DMS79 treated with DMSO at 0.1 percent for 48 hours (cell line): ENCODE data around the gene TFAP2E.

Source experiments
- DNase-seq: peaks from one replicate; lab custom pipeline; 2025; lab: John Stamatoyannopoulos, UW

TFAP2E gene

DNA sequence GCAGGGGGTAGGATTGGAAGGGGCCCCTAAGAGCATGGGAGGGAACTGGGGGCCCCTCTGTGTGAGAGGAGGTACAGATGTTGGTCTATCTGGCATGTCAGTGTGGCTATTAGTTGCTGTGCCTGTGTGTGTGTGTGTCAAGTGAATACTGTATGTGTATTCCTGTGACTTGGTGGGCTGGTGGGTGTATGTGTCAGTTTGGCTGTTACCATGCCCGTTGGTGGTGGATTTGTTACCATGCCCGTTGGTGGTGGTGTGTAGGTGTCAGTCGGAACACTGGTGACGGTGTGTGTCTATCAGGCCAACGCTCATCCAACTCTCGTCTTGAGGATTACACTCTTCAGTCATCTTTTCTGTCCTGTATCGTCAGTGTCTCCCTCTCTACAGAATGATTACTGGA is 22.6 kb downstream of the TFAP2E start:
- no peak for DNase-seq

DNA sequence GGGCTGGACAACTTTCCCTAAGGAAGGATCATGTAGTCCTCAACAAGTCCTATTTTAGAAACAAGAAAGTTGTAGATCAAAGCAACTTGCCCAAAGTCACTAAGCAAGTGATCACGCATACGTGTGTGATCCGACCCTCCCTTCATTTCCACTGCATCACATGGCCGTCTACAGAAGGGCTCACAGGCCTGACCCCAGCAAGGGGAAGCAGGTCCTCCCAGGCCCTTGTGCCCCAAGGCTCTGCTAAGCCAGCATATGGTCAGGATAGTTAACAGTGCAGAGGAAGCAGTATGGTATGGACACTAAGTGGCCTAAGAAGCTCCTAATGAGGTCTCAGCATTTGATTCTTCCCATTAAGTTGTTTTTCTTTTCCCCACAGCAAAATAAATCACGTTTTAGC is 24.8 kb downstream of the TFAP2E start:
- DNase-seq: no peak

DNA sequence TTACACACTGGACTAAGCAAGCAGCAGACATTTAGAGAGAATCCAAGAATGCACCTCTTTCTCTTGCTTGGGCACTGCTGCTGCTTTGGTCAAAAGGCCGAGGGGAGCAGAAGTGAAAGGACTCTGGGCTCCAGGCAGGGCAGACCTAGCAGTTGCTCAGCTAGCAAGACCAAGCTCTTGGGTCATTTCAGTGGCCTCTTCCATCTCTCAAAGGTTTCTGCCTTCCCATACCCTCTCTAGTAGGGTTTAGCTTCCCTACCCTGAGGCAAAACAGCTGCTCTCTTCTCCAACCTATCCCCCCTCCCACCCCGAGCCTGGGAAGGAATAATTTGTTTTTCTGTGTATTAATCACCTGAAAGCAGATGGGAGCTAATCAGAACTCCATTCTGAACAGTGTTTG is 25.8 kb downstream of the TFAP2E start:
- DNase-seq: no peak

DNA sequence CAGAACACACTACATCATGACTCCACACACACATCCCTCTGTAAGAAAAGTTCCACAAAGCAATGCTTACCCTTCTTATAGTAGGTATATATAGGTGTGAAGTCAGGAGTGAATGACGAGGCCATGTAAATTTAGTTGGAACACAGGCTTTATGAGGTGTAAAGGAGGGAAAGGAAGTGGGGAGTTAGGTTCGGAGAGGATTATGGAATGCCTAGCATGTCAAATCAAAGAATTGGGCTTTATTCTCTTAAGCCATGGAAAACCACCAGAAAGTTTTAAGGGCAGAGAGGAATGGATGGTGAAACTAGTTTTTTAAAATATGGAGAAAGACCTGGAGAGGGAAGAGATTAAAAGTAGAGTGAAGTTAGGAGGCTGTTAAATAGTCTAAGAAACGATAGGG is 26.3 kb downstream of the TFAP2E start:
- DNase-seq: no peak

DNA sequence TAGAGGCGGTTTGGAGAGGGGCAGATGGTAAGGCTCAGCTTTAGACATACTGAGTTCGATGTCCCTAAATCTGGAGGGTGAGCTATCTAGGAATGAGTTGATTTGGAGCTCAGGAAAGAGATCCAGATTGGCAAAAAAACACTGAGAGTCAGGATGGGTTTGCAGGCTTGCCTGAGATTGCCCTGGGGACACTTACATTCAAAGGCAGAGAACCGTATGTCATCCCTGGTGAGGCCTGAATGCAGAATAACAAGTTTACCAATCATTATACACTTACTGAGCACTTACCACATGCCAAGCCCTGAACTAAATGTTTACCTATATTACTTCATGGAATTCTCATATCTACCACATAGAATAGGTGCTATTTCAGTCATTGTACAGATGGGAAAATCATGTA is 27.5 kb downstream of the TFAP2E start:
- DNase-seq: no peak

DNA sequence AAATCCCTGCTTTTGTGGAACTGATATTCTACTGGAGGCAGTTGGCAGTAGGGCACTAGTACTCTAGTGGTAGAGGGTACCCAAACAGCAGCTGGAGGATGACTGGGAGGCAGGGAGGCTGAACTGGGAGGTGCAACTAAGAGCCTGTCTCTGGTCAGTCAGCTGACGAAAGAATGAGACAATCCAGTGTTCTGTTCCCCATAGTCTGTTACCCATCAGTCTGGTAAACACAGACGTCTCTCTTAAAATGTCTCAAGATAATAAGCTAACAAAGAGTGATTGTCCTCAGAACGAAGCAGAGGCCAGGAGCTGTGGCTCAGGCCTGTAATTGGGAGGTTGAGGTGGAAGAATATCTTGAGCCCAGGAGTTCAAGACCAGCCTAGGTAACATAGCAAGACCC is 30.4 kb downstream of the TFAP2E start:
- no peak for DNase-seq

DNA sequence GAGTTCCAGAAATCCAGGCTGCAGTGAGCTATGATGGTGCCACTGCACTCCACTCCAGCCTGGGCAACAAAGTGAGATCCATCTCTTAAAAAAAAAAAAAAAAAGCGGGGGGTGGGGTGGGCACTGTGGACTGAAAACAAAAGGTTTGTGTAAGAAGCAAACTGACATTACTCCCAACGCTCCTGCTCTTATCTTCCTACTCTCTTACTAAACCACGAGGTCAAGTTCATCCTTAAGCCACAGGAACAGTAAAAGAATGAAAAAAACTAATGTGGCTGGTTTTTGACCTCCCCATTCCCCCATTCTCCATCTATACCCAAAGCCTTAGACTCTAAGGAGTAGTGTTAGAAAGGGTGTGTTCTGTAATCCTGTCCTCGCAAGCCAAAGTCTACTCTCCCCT is 30.8 kb downstream of the TFAP2E start:
- no peak for DNase-seq

DNA sequence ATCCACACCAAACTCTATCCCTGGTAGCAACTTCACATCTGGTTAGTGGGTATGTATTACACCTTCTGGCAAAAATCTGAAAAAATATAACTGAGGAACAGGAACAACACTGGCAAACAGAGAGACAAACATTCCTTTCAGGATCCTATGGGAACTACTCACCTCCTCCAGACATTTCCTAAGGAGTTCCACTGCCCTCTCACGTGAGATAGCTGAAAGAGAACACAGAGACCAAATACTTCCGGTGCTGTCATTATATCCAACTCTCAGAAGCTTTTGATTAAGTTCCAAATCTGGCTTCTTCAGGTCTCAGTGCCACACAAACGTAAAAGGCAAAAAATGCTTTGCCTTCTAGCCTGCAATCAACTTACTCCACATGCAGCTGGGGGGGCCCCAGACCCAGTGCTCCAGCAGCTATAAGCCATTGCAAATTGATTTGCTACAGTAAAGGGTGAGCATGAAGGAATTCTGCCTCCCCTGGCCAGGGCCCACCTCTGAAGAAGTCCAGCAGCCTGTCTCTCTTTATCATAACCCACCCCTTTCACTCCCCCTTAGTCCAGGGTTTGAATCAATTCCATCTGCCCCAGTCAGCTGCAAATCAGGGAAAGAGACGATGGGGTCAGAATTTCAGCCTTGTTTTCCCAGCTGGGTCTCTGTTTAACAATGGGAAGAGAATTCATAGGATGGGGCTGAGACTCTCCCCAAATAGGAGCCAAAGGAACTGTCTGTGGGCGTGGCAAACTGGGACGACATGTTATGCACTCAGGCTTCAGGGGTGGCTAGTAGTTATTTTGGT is 32.2 kb downstream of the TFAP2E start:
- no peak for DNase-seq

DNA sequence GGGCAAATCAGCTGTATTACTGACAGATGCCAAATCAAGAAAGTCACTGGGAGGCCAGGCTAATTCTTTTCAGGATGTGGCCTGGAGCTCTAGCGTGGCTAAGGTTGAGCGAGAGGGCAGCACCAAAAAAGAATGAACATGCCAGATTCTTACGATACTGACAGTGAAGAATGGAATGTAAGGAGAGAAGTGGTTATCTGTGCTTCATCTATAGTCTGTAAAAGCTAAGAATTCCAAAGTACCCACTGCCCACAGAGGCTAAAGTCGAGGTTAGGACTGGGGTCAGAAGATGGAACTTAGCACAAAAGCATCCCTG is 32.7 kb downstream of the TFAP2E start:
- DNase-seq: no peak

DNA sequence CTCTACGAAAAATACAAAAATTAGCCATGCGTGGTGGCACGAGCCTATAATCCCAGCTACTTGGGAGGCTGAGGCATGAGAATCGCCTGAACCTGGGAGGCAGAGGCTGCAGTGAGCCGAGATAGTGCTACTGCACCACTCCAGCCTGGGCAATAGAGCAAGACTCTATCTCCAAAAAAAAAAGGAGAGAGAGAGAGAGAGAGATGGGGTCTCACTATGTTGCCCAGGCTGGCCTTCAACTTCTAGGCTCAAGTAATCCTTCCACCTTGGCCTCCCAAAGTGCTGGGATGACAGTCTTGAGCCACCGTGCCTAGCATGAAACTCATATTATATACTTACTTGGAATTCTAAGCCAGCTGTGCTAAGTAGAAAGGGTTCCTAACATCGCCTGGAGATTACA is 38.5 kb downstream of the TFAP2E start:
- no peak for DNase-seq

DNA sequence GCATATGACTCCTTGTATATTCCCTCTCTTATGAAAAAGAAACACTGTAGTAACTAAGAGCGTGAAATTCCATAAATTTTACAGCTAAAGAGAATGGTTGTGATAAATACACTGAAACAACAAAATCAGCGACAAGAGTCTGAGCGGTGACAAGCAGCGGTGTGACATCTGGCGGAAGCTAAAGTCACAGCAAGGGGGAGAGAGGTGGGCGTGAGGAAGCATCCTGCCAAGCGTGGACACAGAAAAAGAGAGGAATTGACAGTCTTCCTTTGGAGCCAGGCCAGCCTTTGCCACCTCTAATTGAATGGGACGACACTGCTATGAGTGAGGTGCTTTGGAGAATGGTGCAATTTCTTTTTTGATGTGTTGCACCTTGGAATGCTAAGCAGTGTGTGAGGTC is 42.3 kb downstream of the TFAP2E start:
- DNase-seq: no peak

DNA sequence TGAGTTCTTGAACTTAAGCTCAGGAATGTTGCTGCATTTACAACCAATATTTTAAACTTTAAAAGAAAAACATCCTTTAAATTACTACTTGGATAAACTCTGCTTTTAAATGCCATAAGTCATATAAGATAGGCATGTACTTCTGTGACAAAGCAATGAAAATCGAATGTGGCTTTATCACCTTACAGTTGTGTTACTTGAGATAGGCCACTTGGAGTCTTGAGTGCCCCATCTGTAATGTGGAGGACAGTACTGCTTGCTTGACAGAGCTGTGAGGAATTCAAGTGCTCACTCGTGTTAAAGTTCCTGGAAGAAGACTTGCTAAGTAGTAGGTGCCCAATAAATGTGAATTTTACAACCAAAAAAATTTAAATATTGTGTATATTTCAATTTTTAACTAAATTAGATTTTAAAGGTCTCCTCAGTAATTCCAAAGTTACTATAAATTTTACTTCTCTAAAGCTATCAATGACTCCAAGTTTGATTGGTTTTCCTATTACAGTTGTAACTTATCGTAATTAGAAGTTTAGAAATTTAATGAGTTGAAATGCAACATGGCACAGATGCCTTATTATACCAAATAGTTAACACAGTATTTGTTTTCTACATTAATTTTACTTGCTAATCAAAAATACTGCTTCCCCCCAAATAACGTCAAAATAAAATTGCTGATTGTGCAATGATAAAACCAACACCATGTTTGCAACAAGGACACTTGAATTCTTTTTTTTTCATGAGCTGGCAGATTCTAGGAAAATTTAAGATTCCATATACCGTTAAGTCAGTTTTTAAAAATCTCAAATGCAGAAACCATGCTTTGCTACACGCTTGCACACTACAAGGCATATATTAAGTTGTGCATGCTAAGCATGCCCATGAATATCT is 46.4 kb downstream of the TFAP2E start:
- no peak for DNase-seq

DNA sequence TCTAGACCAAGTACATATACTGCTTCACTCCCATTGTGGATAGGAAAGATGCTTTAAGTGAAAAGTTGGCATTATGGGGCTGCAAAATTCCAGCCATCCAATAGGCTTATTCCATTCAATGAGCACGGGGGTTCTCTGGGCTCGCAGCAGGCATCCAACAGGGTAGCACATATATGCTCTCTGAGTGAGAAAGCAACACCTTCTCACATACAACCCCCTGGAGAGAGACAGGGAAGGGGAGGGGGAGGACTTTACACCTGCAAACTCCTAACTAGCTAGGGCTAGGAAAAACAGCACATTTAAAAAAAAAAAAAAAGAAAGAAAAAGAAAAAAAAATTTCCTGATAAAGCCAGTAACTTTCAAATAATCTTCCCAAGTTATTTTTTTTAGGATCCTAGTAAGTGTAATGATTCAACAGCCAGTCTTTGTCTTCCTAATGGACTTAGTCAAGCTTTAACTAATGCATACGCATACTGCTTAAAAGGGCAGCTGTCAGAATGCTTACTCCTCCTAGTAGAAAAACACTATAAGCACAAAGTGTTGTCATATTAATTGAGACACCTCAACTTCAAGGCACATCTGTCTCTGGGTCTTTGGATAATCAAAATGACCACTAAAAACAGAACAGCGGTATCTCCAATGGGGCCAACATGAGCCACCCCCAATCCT is 49.5 kb downstream of the TFAP2E start:
- DNase-seq: no peak

DNA sequence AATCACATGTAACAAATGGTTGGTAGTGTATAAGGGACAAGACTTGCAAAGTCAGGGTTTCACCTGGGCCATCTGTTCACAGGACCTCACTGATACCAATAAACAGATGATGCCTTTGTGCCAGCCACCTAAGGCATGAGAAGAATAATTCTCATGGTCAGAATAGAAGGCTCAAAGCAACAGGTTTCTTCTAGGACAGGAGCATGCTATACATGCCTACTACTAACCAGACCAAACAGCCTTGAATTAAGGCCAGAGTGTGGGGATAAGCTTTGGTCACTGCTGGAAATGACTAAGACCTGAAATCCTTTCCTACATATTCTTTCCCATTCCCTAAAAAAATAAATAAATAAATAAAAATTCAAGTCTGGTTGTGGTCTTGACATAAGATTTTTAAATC is 50.7 kb downstream of the TFAP2E start:
- DNase-seq: no peak

DNA sequence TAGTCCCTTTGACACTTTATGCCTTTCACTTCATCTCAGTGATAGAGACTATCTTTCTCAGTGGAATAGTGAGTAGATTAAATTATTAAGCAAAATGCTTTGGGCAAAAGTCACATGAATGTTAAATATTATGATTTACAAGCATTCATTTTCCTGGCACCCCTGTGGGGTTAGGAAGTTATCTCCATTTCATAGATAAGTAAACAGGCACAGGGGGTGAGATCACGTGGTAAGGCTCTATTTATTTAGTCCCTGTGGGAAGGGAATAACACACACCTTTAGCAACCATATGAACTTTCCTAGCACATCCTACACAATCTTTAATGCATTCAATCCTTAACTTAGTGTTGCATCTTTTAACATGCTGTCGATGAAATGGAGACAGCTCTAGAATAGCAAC is 55.9 kb downstream of the TFAP2E start:
- DNase-seq: no peak

DNA sequence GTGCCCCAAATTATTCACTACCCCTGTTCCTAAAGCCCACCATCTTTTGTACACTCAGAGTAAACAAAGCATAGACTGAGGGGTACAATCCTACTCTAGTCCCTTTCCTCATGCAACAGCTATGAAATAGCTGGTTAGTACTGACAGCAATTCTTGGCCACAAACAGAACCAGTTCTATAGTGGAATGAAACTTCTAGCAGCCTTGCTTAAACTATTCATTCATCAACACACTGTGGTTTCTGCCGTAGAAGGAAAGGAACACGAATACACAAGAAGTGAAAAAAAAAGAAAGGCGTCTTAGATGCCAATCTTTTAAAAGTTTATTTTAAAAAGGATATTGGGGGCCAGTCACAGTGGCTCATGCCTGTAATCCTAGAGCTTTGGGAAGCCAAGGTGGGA is 58.3 kb downstream of the TFAP2E start:
- no peak for DNase-seq

DNA sequence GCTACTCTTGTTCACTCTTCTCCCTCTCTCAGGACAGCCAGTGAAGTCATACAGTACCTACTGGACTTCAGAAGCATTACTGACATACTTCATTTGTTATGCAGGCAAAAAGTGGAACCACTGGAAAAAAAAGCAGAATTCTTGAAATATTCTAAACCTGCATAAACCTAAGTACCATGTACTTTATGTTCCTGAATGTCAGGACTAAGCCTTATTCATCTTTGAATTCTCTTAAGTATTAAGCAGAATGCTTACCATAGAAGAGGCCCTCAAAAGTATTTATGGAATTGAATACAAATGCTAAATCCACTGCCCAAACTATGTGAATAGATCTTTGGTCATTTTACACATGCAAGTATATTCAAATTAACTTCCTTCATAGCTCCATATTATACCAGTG is 60.4 kb downstream of the TFAP2E start:
- no peak for DNase-seq

DNA sequence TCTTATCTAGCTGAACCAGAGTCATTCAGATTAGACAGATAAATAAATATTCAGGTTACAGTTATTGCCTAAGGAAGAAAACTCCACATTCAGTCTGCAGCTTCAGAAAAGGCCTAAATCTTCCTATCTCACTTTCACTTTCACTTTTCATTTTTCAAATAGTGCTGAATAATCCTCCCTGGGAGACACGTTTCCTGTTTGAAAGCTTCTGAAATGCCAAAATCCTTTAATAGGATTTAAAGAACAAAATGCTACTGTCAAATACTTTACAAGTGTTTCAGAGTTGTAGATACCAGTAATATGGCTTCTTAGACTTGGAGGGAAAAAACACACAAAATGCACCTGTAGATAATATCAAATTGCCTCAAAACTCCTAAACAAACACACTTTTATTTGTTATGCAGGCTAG is 64.3 kb downstream of the TFAP2E start:
- peak; percentile 59 for DNase-seq

DNA sequence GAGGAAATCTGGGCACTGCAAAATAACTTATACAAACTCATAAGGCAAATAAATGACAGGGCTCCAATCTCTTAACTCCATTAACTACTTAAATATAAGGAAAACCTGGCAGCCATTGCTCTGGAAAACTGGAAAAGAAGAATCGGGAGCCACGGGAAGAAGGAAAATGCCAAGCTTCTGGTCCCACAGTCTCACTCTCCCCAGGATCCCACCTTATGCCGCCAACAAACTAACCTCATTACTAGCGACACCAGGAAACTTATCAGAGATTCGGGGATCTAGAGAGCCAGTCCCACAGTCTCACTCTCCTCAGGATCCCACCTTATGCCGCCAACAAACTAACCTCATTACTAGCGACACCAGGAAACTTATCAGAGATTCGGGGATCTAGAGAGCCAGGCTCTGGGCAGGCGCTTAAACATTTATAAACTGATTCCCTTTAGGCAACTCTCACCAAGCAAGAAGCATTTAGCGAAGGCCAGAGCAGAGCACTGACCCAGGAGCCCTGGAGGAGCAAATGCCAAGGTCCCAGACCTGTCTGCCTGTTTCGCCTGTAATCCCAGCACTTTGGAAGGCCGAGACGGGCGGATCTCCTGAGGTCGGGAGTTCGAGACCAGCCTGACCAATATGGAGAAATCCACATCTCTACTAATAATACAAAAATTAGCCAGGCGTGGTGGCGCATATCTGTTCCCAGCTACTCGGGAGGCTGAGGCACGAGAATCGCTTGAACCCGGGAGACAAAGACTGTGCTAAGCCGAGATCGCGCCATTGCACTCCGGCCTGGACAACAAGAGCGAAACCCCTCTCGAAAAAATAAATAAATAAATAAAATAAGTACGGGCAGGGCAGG is 67.5 kb downstream of the TFAP2E start:
- DNase-seq: no peak

DNA sequence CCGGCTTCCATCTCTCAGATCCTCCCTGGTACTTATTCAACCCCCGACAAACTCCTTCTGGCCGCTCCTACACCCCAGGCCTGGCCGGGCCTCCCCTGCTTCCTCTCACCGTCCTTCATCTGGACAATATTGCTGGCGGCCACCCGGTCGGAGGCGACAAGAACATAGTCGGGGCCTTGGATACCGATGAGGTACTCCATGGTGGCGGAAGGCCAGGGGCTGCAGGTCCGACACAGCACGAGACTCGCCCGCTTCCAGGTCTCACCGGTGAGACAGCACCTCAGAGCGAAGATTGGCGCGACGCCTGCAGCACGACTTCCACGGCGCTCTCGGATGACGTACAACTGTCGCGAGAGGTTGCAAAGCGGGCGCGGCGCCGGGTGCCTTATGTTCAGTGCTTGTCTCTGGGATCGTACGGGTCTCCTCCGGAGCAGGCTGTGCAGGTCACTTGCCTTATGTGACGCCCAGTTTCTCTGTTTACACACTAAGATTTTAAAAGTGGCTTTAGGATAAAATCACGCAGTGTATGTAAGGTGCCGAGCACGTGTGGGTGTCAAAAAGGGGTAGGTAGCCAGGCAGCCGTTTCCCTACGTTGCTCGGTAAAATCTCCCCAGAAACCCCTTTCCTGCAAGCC is 68.2 kb downstream of the TFAP2E start, which contains the start of gene PSMB2:
Gene PSMB2, minus strand, starts transcription at position 294 of the 634 bp plus-strand sequence. Its CDS starts 94 bp downstream, at position 200.
- DNase-seq: peak; percentile 97

DNA sequence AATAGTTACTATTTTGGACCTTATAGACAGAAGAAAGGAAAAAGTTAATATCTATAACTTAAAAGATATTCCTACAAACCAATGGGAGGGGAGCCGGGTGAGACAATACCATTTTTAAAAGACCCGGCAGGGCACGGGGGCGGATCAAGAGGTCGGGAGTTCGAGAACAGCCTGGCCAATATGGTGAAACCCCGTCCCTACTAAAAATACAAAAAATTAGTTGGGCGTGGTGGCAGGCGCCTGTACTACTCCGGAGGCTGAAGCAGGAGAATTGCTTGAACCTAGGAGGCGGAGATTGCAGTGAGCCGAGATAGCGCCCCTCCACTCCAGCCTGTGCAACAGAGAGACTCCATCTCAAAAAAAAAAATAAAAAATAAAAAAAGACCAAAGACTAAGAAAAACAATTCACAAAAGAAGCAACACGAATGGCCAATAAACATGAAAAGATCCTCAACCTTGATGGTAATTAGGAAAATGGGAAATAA is 69.4 kb downstream of the TFAP2E start:
- no peak for DNase-seq
